Measurements from ENCODE around the gene CCL11. TPM values are rescaled to one million over a fixed set of nuclear protein-coding genes. Genes with fewer than 3 reads are reported as not detected.

The CCL11 gene
- total and polyA plus RNA-seq, 2 of the 8 experiments (the other 6 are each of a cell fraction or from before 2014, with no cell fraction given), result not detected

- Histone ChIP-seq H3K27me3 (replicated peaks in 1 of 4; ENCODE audit: control insufficient read depth in 3 of 4, extremely low read depth in 1 of 4, insufficient read depth in 3 of 4, low read length in 3 of 4) (no peaks in the 10 kb centered on the region), H2AK5ac (ENCODE audit: low read depth, low read length) (no peak overlapping the region)
Observed at GRCh38 chr17:34275881-34276280, 9.7 kb upstream of the CCL11 start.

More at GRCh38 chr17:34275881-34276280, 9.7 kb upstream of the CCL11 start:
- Histone ChIP-seq H3K79me1 (ENCODE audit: low read depth, low read length) (no peaks in the 10 kb centered on the region), H3K4me2 (ENCODE audit: insufficient read depth in 1 of 2, low read depth in 2 of 2, low read length in 2 of 2) (no peak overlapping the region), H4K5ac (ENCODE audit: insufficient read length, low read depth, low read length) (no peak overlapping the region), H3K9ac (replicated peaks in 1 of 4; ENCODE audit: extremely low read depth in 1 of 4, low read depth in 3 of 4, low read length in 3 of 4) (no peak overlapping the region), H3K4me1 (replicated peaks in 1 of 4; ENCODE audit: control insufficient read depth in 3 of 4, insufficient read depth in 4 of 4, low read length in 3 of 4) (no peaks in the 10 kb centered on the region; a peak in 1 of 7 replicates), H4K8ac (ENCODE audit: extremely low read depth, insufficient read depth, low read length) (no peak overlapping the region), H2BK5ac (ENCODE audit: low read depth, low read length) (no peak overlapping the region), H3K56ac (replicated peaks; ENCODE audit: insufficient read length, low read depth, low read length) (no peak overlapping the region), H2BK12ac (ENCODE audit: low read depth, low read length) (no peak overlapping the region), H3K36me3 (ENCODE audit: control insufficient read depth in 2 of 4, insufficient read depth in 4 of 4, low read length in 3 of 4) (no peaks in the 10 kb centered on the region), H4K20me1 (replicated peaks in 1 of 2; ENCODE audit: control insufficient read depth in 1 of 2, insufficient read depth in 2 of 2, low read length in 2 of 2) (no peaks in the 10 kb centered on the region), H2AFZ (ENCODE audit: low read length) (no peak overlapping the region), H3K23me2 (ENCODE audit: low read depth, low read length) (no peaks in the 10 kb centered on the region), H2BK15ac (ENCODE audit: low read length) (no peak overlapping the region), H3K27ac (ENCODE audit: low read depth, low read length) (no peak overlapping the region), H2BK20ac (ENCODE audit: low read length) (no peak overlapping the region), H2BK120ac (replicated peaks; ENCODE audit: low read depth, low read length) (no peak overlapping the region), H3K23ac (ENCODE audit: insufficient read length) (no peak overlapping the region), H3K14ac (ENCODE audit: insufficient read length) (no peak overlapping the region), H3K9me3 (ENCODE audit: insufficient read depth in 2 of 2, low read depth in 1 of 2, low read length in 1 of 2) (no peaks in the 10 kb centered on the region), H4K91ac (replicated peaks; ENCODE audit: insufficient read length, low read length) (no peak overlapping the region), H3K4ac (replicated peaks; ENCODE audit: insufficient read length, low read depth, low read length) (no peak overlapping the region), H3K4me3 (ENCODE audit: extremely low read depth in 1 of 4, insufficient read depth in 2 of 4, low read depth in 3 of 4, low read length in 4 of 4) (no peak overlapping the region), H3K18ac (ENCODE audit: extremely low read depth, low read length) (no peak overlapping the region), H3K79me2 (ENCODE audit: control insufficient read depth in 1 of 2, insufficient read depth in 2 of 2, low read length in 2 of 2) (no peaks in the 10 kb centered on the region)
- WGBS, 2 experiments (ENCODE audit: extremely low coverage in 1 of 2, insufficient coverage in 1 of 2, insufficient read length in 1 of 2, insufficient replicate concordance in 2 of 2, low coverage in 1 of 2, low lambda C conversion rate in 2 of 2, missing lambda C conversion rate in 1 of 2), result 0% methylated on average over 1 of the region's 1 CpG; no CpG with 5 or more reads in 1 of the 2 experiments
- ChIA-PET CTCF (ENCODE audit: partially characterized antibody) (interaction anchor here (0.7 to 1.8 kb wide), 3 partner anchors 20 to 86 kb away, joined by 3 to 4 read pairs (median 3); no protein-coding TSS in a partner anchor), POLR2A (ENCODE audit: partially characterized antibody) (no interaction called here)
- DNase-seq (ENCODE audit: low read depth in 1 of 2, low spot score in 2 of 2), result no peak
- TF ChIP-seq BACH1 (IDR thresholded peaks at IDR 0.05; ENCODE audit: low read length) (no peak), CBX5 (IDR thresholded peaks at IDR 0.05; ENCODE audit: low read depth, low read length) (no peak), ZNF274 (IDR thresholded peaks at IDR 0.05; ENCODE audit: borderline replicate concordance, extremely low read depth, low read length) (no peak), JUND (IDR thresholded peaks at IDR 0.05; ENCODE audit: low read length) (no peak), SUZ12 (IDR thresholded peaks at IDR 0.05; ENCODE audit: low read length) (no peak), RNF2 (IDR thresholded peaks at IDR 0.05; ENCODE audit: borderline replicate concordance, low read depth, low read length, missing control alignments, poor library complexity, severe bottlenecking) (no peak), CEBPB (IDR thresholded peaks at IDR 0.05; ENCODE audit: low read depth, low read length) (no peak), MAFK (IDR thresholded peaks at IDR 0.05; ENCODE audit: low read depth, low read length) (no peak), HDAC6 (IDR thresholded peaks at IDR 0.05; ENCODE audit: low read depth, low read length) (no peak)
- FAIRE-seq, result no peak
